NCI-H460 (cell line): ENCODE data around the gene SALL4. TPM values are rescaled to one million over a fixed set of nuclear protein-coding genes. Genes with fewer than 3 reads are reported as not detected.
"Not testable (repeated sequence)": the region's sequence is repeated elsewhere in the genome, so short reads cannot be mapped to it uniquely, and the experiment has no call there.

Experiments used
- DNase-seq: peaks from one replicate; pipeline ENCODE4 v3.0.0-alpha.2; 2016; ENCODE audit warnings: low read depth; ENCODE audit errors: extremely low read depth
- total RNA-seq: library from RNA; depleted of rRNA; stranded (reverse); fragments of >200 nt; shearing (Covaris generic); gene quantifications from 2 replicates; pipeline ENCODE4 v1.2.3, GENCODE V29; 2014; rRNA removed

The SALL4 gene
- total RNA-seq, 1 experiment from 2014 or later: 2.3 TPM

GRCh38 chr20:51740308-51740707, 62.0 kb downstream of the SALL4 start:
- DNase-seq: not testable (repeated sequence)

- DNase-seq: no peak
Measured at GRCh38 chr20:51739722-51740249, 62.5 kb downstream of the SALL4 start.

- DNase-seq: no peak
Measured at GRCh38 chr20:51738877-51739447, 63.4 kb downstream of the SALL4 start.

- not testable (repeated sequence) for DNase-seq
Measured at GRCh38 chr20:51738261-51738660, 64.1 kb downstream of the SALL4 start.

- no peak for DNase-seq
Measured at GRCh38 chr20:51736947-51737346, 65.4 kb downstream of the SALL4 start.

GRCh38 chr20:51735728-51736600, 66.4 kb downstream of the SALL4 start:
- DNase-seq: no peak

GRCh38 chr20:51734876-51735720, 67.2 kb downstream of the SALL4 start:
- no peak for DNase-seq

GRCh38 chr20:51733070-51733469, 69.3 kb downstream of the SALL4 start:
- DNase-seq: no peak

Other genes starting within 250 kb of the SALL4 start
- gene ATP9A, start 34.1 kb downstream of the SALL4 start, total RNA-seq: 28.7 and 31.8 TPM in 2 replicates